Erythroblast (primary cell): Measurements from ENCODE around the gene KRTAP10-1.

ENCODE experiments used
- DNase-seq, 2 experiments: peaks; one replicate each; lab custom pipeline; 2025; lab: John Stamatoyannopoulos, UW
- GATA1 ChIP-seq: IDR thresholded peaks from 2 replicates; pipeline ENCODE4 v1.6.1; 2011; ENCODE audit warnings: low read depth, mild to moderate bottlenecking, control low read depth, low read length, moderate library complexity
- POLR2A ChIP-seq: IDR thresholded peaks from 2 replicates; pipeline ENCODE4 v1.6.1; 2011; ENCODE audit warnings: mild to moderate bottlenecking, low read length

Gene KRTAP10-1

DNA sequence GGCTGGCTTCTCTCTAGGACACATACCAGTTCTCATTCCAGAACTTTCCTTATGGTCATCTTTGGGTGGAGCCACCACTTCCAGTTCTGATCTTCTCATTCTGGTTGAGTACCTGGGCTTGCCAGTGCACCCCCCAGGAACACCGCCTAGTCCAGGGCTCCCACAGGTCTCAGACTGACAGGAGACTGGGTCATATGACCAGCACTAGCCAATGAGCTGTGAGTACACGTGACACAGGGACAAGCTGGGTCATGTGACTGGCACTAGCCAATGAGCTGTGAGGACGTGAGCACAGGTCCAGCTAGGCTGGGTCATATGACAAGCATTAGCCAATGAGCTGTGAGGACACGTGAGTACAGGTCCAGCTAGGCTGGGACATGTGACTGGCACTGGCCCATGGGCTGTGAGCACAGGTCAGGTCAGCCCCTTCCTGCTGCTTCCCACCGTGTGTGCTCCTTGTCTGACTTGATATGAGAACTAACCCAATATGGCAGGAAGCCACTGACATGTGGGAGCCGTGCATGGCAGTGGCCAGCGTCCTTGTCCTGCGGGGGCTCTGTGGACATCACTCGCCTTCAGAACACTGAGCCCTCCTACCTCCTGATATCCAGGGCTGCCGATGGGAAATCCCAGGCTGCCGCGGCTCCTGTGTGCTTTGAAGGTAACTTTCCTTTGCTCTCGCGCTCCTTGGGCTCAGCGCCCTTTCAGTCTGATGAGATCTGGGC lies 22.7 kb downstream of the KRTAP10-1 start:
- peak; percentile 45 to 47 for DNase-seq
- no peak for TF ChIP-seq POLR2A
- no peak for TF ChIP-seq GATA1

DNA sequence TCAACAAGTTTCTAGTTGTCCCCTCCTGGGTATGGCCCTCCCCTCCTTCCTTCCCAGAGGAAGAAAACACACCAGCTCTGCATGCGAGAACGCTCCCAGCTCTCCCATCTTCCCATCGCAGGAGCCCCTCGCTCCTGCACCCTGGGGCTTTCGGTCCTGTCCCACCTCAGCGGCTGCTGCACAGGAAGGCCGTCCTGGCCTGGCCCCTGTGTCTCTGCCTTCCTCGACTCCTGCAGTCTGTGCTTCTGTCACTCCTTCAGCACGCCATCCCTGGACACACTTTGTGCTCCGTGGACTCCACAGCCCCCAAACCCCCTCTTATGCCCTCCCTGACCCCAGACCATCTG lies 23.2 kb downstream of the KRTAP10-1 start:
- TF ChIP-seq POLR2A: no peak
- TF ChIP-seq GATA1: no peak
- no peak for DNase-seq

- DNase-seq: no peak
- TF ChIP-seq GATA1 (no peak), POLR2A (no peak)
Observed at GRCh38 chr21:44516342-44516741, 23.7 kb downstream of the KRTAP10-1 start.

GRCh38 chr21:44515359-44516165 lies 24.4 kb downstream of the KRTAP10-1 start:
- no peak for TF ChIP-seq POLR2A
- no peak for TF ChIP-seq GATA1
- DNase-seq: no peak

DNA sequence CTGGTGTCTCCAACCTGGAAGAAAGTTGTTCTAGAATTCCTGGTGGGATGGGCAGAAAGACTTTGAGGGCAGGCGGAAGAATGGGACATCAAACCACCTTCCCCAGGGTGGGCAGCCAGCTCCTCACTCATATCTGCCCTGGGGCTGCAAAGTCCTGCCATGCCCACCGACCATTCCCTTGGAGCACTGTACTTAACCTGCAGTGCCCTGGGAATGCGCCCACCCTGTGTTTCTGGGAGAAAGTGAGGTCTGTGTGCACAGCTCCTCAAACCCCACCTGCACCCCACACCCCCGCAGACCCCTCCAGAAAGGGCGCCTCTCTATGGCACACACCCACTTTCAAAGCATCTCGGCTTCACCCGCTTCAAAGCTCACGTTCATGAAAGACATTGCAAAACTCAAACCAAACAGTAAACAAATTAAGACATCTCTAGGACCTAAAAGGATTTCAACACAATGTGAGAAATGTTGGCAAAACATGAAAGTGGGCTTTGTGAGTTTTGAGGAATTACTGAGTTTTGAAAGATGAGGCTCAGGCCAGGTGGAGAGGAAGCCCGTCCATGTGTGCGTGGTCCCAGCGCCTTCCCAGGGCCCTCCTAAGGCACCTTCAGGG lies 25.1 kb downstream of the KRTAP10-1 start:
- no peak for TF ChIP-seq GATA1
- no peak for TF ChIP-seq POLR2A
- DNase-seq: no peak

DNA sequence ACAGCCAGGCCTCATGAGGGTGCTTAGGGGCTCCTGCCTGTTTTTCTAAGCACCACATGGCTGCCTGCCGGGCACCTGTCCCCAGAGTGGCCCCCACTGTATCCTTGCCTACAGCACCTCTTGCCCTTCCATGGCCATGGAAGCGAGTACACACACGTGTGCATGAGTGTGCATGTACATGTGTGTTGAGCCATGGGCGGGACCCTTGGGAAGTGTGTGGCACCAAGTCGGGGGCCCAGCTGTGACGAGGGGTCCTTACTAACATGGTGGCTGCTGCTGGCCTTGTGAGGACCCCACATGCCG lies 25.8 kb downstream of the KRTAP10-1 start:
- TF ChIP-seq GATA1 (no peak), POLR2A (no peak)
- no peak for DNase-seq

GRCh38 chr21:44513389-44514217 lies 26.4 kb downstream of the KRTAP10-1 start:
- DNase-seq: no peak
- TF ChIP-seq GATA1: no peak
- TF ChIP-seq POLR2A: no peak

DNA sequence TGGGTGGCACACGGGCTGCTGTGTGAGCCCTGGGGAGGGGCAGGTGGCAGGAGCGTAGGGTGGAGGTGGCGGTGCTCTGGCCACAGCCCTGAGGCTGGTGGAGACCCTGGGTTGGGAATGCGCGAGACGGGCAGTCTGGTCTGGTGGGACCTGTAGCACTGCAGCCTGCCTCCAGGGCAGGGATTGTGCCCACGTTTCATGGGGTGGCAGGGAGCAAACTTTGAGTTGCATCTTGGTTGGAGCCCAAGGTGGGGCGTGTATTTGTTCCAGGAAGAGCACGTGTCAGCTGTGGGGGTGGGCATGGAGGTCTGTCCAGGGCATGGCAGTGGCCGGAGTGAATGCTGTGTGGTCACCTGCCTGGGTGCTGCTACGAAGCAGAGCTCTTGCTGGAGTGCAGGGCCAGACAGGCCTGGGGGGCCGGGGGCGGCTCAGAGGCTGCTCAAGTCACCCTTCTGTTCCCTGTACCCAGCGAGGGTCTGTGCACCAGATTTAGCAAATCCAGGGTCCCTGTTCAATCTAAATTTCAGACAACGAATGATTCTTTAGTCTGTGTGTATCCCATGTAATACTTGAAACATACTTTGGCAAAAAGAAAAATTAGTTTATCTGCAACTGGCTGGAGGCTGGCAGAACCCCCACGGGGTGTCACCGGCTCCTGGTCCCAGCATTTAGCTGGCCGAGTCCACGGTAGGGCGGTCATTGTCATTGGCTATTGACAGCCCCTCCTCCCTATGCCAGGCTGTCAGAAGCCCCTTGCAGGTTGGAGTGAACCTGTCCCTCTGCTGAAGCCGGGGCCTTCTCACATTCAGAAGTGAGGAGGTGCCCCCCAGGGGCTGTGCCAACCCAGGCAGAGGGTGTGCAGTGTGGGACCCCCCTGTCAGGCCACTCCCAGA lies 27.3 kb downstream of the KRTAP10-1 start:
- DNase-seq: no peak
- TF ChIP-seq GATA1 (no peak), POLR2A (no peak)

- TF ChIP-seq POLR2A (no peak), GATA1 (no peak)
- no peak for DNase-seq
Observed at GRCh38 chr21:44511938-44512275, 28.1 kb downstream of the KRTAP10-1 start.

GRCh38 chr21:44511219-44511937 lies 28.6 kb downstream of the KRTAP10-1 start:
- TF ChIP-seq GATA1: no peak
- no peak for TF ChIP-seq POLR2A
- DNase-seq: peak in 1 of 2 experiments; percentile 24

DNA sequence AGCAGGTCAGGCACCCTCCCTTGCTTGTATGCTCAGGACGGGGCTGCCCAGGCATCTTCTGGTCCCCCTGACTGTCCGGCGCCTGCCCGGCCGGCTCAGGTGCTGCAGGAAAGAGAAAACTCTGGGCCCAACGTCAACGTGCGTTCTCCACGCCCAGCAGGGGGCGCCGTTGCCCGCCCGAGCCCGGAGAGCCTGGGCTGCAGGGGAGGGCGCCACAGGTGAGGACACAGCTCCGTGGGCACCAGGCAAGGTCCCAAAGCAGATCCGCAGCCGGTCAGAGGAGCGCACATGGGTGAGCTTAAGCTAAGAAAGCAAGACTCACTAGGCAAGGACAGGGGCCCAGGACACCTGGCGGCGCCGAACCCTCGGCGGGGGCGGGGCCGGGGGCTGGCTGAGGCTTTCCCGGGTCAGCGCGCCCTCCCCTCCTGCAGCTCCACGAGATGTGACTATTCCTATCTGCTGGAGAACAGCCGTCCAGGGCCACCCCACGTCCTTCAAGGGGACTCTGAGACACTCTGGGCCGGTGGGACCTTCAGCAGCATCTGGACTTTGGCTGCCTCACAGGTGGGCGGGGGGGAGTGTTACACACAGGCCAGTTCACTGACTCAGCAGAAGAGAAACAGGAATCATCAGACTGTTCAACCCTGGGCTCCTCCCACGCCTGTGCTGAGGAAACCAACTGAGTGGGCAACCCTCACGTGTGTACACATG lies 29.3 kb downstream of the KRTAP10-1 start:
- TF ChIP-seq GATA1 (no peak), POLR2A (no peak)
- peak; percentile 54 to 77 for DNase-seq

DNA sequence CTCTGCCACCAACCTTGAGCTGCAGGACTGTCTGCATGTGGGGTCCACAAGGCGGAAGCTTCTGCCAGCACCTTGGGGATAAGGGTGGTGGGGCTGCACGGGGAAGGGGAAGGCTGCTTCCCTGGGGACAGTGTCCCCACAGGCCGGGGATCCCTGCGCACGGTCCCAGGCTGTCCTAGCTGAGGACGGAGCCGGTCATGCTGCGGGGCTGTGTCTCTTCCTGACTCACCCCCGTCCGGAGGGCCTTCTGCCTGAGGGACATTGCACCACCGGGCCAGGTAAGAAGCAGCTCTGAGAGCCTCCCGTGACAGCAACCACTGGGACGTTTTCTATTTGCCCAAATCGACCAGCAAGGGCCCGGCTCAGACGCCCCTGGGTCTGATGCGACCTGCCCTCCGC lies 29.9 kb downstream of the KRTAP10-1 start:
- no peak for TF ChIP-seq POLR2A
- TF ChIP-seq GATA1: no peak
- DNase-seq: no peak
